C4-2B (cell line): ENCODE data around the gene TECPR2.

ENCODE experiments used
- ZFX ChIP-seq: fragments of 450-650 bp; IDR thresholded peaks from 2 replicates; pipeline ENCODE4 v1.6.1; 2017
- TF ChIP-seq, protein P1 (sequence below): fragments of 450-650 bp; conservative IDR thresholded peaks from 2 replicates; pipeline ENCODE4 v1.5.1; 2017; ENCODE audit warnings: mild to moderate bottlenecking

- TF ChIP-seq, protein P1, sequence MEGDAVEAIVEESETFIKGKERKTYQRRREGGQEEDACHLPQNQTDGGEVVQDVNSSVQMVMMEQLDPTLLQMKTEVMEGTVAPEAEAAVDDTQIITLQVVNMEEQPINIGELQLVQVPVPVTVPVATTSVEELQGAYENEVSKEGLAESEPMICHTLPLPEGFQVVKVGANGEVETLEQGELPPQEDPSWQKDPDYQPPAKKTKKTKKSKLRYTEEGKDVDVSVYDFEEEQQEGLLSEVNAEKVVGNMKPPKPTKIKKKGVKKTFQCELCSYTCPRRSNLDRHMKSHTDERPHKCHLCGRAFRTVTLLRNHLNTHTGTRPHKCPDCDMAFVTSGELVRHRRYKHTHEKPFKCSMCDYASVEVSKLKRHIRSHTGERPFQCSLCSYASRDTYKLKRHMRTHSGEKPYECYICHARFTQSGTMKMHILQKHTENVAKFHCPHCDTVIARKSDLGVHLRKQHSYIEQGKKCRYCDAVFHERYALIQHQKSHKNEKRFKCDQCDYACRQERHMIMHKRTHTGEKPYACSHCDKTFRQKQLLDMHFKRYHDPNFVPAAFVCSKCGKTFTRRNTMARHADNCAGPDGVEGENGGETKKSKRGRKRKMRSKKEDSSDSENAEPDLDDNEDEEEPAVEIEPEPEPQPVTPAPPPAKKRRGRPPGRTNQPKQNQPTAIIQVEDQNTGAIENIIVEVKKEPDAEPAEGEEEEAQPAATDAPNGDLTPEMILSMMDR: peak; percentile 99
- TF ChIP-seq ZFX: no peak
Observed at GRCh38 chr14:102524451-102525218, 161.9 kb downstream of the TECPR2 start.
